ENCODE results near the gene ESYT2. TPM values are rescaled to one million over a fixed set of nuclear protein-coding genes. Genes with fewer than 3 reads are reported as not detected.

ESYT2 gene
- total and polyA plus RNA-seq, 2 experiments from 2014 or later: 33.4 to 59.6 TPM

DNA sequence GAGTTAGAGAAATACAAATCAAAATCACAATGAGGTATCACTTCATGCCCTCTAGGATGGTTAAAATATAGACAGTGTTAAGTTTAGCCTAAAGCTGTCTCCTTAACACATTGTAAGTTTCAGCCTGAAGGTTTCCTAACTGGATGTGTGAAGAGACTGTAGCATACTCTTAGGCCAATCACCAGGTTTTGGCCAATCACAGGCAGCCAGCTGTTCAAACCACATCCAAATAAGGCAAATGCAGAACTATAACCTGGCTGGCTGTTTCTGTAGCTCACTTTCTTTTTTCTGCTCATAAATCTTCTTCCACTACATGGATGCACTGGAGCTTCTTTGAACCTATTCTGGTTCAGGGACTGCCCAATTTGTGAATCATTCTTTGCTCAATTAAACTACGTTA is 19.7 kb downstream of the ESYT2 start:
- Histone ChIP-seq H4K20me1 (ENCODE audit: insufficient read depth, poor library complexity, severe bottlenecking) (peaks cover 5% of the 10 kb centered on the region), H3K4me2 (no peak overlapping the region), H3K79me2 (peaks cover 96% of the 10 kb centered on the region), H3K4me3 (no peak overlapping the region), H3K27me3 (no peaks in the 10 kb centered on the region), H3K4me1 (ENCODE audit: insufficient read depth) (peaks cover 15% of the 10 kb centered on the region), H3K9me3 (ENCODE audit: low read depth) (no peaks in the 10 kb centered on the region), H3K36me3 (replicated peaks; ENCODE audit: insufficient read depth, low read depth) (no peaks in the 10 kb centered on the region), H3K27ac (no peak overlapping the region), H3K9me2 (replicated peaks; ENCODE audit: insufficient read depth) (no peaks in the 10 kb centered on the region), H2AFZ (no peak overlapping the region)
- TF ChIP-seq EZH2phosphoT487 (IDR thresholded peaks at IDR 0.05; ENCODE audit: low read depth, severe bottlenecking, unreplicated experiment) (no peak), EZH2 (IDR thresholded peaks at IDR 0.05; ENCODE audit: borderline replicate concordance) (no peak)
- TF ChIP-seq, protein P1, sequence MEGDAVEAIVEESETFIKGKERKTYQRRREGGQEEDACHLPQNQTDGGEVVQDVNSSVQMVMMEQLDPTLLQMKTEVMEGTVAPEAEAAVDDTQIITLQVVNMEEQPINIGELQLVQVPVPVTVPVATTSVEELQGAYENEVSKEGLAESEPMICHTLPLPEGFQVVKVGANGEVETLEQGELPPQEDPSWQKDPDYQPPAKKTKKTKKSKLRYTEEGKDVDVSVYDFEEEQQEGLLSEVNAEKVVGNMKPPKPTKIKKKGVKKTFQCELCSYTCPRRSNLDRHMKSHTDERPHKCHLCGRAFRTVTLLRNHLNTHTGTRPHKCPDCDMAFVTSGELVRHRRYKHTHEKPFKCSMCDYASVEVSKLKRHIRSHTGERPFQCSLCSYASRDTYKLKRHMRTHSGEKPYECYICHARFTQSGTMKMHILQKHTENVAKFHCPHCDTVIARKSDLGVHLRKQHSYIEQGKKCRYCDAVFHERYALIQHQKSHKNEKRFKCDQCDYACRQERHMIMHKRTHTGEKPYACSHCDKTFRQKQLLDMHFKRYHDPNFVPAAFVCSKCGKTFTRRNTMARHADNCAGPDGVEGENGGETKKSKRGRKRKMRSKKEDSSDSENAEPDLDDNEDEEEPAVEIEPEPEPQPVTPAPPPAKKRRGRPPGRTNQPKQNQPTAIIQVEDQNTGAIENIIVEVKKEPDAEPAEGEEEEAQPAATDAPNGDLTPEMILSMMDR (IDR thresholded peaks at IDR 0.05; ENCODE audit: poor library complexity): no peak
- no peak for DNase-seq (ENCODE audit: low spot score)
- WGBS (ENCODE audit: low lambda C conversion rate, missing lambda C conversion rate): 92% methylated on average over 1 of the region's 1 CpG

DNA sequence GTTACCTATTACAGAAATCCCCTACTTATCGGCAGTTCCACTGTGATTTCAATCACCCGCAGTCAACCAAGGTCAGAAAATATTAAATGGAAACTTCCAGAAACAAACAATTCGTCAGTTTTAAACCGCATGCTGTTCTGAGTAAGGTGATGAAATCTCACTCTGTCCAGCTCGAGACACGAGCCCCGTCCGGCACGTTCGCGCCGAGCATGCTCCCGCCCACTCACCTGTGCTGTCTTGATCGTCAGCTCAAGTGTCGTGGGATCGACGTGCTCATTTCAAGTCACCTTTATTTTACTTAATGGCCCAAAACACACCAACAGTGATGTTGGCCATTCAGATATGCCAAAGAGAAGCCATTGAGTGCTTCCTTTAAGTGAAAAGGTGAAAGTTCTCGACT is 21.2 kb downstream of the ESYT2 start:
- TF ChIP-seq EZH2 (IDR thresholded peaks at IDR 0.05; ENCODE audit: borderline replicate concordance): no peak
- TF ChIP-seq, protein P1 (IDR thresholded peaks at IDR 0.05; ENCODE audit: poor library complexity): no peak
- no peak for TF ChIP-seq EZH2phosphoT487 (IDR thresholded peaks at IDR 0.05; ENCODE audit: low read depth, severe bottlenecking, unreplicated experiment)
- H4K20me1 ChIP-seq (ENCODE audit: insufficient read depth, poor library complexity, severe bottlenecking): peaks cover 5% of the 10 kb centered on the region
- H3K79me2 ChIP-seq: peaks cover 92% of the 10 kb centered on the region
- no peaks in the 10 kb centered on the region for H3K9me2 ChIP-seq (replicated peaks; ENCODE audit: insufficient read depth)
- 97% methylated on average over 18 of the region's 18 CpGs for WGBS (ENCODE audit: low lambda C conversion rate, missing lambda C conversion rate)
- H2AFZ ChIP-seq: no peak overlapping the region
- no peak overlapping the region for H3K4me3 ChIP-seq
- no peak for DNase-seq (ENCODE audit: low spot score)
- peaks cover 15% of the 10 kb centered on the region for H3K4me1 ChIP-seq (ENCODE audit: insufficient read depth)
- no peak overlapping the region for H3K27ac ChIP-seq
- no peaks in the 10 kb centered on the region for H3K9me3 ChIP-seq (ENCODE audit: low read depth)
- no peak overlapping the region for H3K4me2 ChIP-seq
- H3K36me3 ChIP-seq (replicated peaks; ENCODE audit: insufficient read depth, low read depth): no peaks in the 10 kb centered on the region
- no peaks in the 10 kb centered on the region for H3K27me3 ChIP-seq

DNA sequence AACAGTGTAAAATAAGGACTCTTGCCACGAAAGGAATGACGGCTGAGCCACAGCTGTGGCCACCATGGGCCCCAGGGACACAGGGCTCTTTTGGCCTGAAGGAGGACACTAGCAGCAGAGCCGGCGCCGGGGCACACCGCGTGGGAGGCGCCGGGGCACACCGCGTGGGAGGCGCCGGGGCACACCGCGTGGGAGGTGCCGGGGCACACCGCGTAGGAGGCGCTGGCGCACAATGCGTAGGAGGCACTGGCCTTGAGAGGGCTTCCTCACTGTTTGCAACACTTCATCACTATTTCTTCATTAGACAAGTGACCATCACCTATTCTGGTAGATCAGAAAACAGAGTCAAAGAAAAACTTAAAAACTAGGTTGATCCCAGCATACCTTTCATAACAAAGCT is 23.4 kb downstream of the ESYT2 start:
- no peak for DNase-seq (ENCODE audit: low spot score)
- Histone ChIP-seq H4K20me1 (ENCODE audit: insufficient read depth, poor library complexity, severe bottlenecking) (peaks cover 5% of the 10 kb centered on the region), H3K79me2 (peaks cover 91% of the 10 kb centered on the region), H3K27ac (no peak overlapping the region), H3K9me2 (replicated peaks; ENCODE audit: insufficient read depth) (no peaks in the 10 kb centered on the region), H3K9me3 (ENCODE audit: low read depth) (no peaks in the 10 kb centered on the region), H3K27me3 (no peaks in the 10 kb centered on the region), H3K4me2 (no peak overlapping the region), H3K4me3 (no peak overlapping the region), H3K4me1 (ENCODE audit: insufficient read depth) (peaks cover 6% of the 10 kb centered on the region), H3K36me3 (replicated peaks; ENCODE audit: insufficient read depth, low read depth) (no peaks in the 10 kb centered on the region), H2AFZ (no peak overlapping the region)
- 84% methylated on average over 20 of the region's 21 CpGs for WGBS (ENCODE audit: low lambda C conversion rate, missing lambda C conversion rate)
- TF ChIP-seq EZH2 (IDR thresholded peaks at IDR 0.05; ENCODE audit: borderline replicate concordance) (no peak), EZH2phosphoT487 (IDR thresholded peaks at IDR 0.05; ENCODE audit: low read depth, severe bottlenecking, unreplicated experiment) (no peak)
- TF ChIP-seq, protein P1 (IDR thresholded peaks at IDR 0.05; ENCODE audit: poor library complexity): no peak

DNA sequence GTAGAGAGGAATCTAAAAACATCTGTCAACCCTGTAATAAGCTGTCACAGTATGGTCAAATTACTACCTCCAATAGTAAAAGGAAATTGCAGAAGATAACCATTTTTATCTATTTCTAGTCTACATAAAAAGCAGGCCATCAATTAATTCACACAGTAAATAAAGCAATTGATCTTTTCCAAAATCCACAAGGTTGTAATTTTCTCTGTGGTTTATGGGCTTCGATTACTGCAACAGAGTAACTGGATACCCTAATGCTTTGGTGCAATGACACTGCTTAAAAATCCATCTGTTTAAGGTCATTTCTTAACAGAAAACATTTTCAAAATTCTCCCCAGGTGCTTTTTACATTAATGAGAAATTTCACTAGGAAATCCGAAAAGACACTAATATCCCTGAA is 23.9 kb downstream of the ESYT2 start:
- WGBS (ENCODE audit: low lambda C conversion rate, missing lambda C conversion rate): 73% methylated on average over 2 of the region's 2 CpGs

More for the DNA sequence above, 23.9 kb downstream of the ESYT2 start:
- no peak for DNase-seq (ENCODE audit: low spot score)
- H3K4me2 ChIP-seq: no peak overlapping the region
- H3K79me2 ChIP-seq: peaks cover 91% of the 10 kb centered on the region
- no peaks in the 10 kb centered on the region for H3K9me3 ChIP-seq (ENCODE audit: low read depth)
- no peak for TF ChIP-seq EZH2phosphoT487 (IDR thresholded peaks at IDR 0.05; ENCODE audit: low read depth, severe bottlenecking, unreplicated experiment)
- no peak for TF ChIP-seq EZH2 (IDR thresholded peaks at IDR 0.05; ENCODE audit: borderline replicate concordance)
- TF ChIP-seq, protein P1 (IDR thresholded peaks at IDR 0.05; ENCODE audit: poor library complexity): no peak
- H3K27me3 ChIP-seq: no peaks in the 10 kb centered on the region
- no peak overlapping the region for H3K27ac ChIP-seq
- no peaks in the 10 kb centered on the region for H3K36me3 ChIP-seq (replicated peaks; ENCODE audit: insufficient read depth, low read depth)
- peaks cover 5% of the 10 kb centered on the region for H4K20me1 ChIP-seq (ENCODE audit: insufficient read depth, poor library complexity, severe bottlenecking)
- no peak overlapping the region for H3K4me3 ChIP-seq
- H3K9me2 ChIP-seq (replicated peaks; ENCODE audit: insufficient read depth): no peaks in the 10 kb centered on the region
- peaks cover 6% of the 10 kb centered on the region for H3K4me1 ChIP-seq (ENCODE audit: insufficient read depth)
- H2AFZ ChIP-seq: no peak overlapping the region

All from hepatocyte (in vitro differentiated cells).